GM19395 (cell line): ENCODE results near the gene ASTN2.

Experiments used
- ATAC-seq: cut with Tn5 transposase; IDR thresholded peaks from one replicate; pipeline ENCODE4 v1.9.1; 2021; ENCODE audit warnings: mild to moderate bottlenecking, moderate library complexity; ENCODE audit not compliant: unreplicated experiment

The ASTN2 gene

GRCh38 chr9:117125531-117125930, 289.3 kb downstream of the ASTN2 start:
- no peak for ATAC-seq

DNA sequence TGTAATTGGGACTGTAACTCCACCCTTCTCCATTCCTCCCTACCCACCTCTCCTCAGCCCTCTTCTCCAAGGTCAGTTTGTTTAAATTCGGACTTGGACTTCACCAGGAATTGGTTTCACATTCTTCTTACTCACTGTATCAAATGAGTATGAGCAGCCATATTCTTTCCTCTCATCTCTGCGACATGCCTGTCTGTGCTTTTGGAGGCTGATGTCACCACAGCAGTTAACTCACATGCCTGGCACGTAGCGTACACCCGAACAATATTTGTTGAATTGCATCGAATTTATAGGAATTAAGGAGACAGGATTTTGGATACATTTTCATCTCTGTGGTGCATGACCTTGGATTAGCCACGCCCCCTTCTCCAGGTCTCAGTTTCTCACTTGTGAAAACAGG, 291.1 kb downstream of the ASTN2 start:
- ATAC-seq, result no peak

- ATAC-seq, result no peak
These were observed 291.9 kb downstream of the ASTN2 start for GRCh38 chr9:117122953-117123352.

DNA sequence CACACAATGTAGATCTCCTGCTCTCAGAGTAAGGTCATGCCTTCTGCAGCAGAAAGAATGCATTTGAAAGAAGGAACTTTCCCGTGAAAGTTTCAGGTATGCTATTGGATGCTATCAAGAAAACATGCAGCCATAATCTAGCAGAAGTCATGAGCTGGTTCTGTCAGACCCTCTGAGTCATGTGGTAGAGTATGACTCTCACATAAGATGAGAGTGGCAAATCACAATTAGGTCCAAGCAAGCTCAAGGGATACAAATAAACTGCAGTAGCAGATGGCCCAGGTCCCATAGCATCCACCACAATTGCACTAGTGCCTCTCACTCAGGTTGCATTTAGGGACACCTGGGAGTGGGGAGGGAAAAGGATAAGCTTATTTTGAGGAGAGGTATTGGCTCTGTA, 292.8 kb downstream of the ASTN2 start:
- ATAC-seq, result no peak

DNA sequence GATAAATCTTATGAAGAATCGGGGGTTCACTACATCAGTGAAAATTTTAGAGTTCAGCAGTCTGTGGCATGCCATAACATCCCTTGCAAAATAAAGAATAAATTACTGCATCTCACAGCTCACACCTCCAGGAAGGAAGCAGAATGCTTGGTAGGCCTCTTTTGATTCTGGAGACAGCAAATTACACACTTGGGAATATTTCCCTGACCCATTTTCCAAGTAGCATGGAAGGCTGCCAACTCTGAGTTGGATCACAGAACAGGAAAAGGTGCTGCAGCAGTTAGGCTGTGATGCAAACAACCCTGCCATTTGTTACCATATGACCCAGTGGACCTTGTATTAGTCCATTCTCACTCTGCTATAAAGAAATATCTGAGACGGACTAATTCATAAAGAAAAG, 293.5 kb downstream of the ASTN2 start:
- no peak for ATAC-seq

DNA sequence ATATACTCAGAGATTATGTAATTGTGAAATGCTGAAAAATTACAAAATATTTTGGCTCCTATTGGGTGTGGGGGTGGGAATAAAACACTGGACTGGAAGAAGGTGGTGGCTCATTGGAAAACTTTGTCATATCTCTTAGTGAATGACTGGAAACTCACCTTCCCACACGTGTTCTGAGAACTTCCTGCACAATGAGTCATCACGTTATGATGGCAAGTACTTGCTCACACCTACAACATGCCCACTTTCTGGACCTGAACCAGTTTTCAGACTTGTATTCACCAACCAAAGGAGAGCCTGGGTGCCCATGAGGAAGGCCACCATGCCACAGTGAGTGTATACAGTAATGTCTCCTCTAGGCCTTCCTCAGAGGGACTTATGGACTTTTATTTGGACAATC, 294.8 kb downstream of the ASTN2 start:
- ATAC-seq, result no peak

DNA sequence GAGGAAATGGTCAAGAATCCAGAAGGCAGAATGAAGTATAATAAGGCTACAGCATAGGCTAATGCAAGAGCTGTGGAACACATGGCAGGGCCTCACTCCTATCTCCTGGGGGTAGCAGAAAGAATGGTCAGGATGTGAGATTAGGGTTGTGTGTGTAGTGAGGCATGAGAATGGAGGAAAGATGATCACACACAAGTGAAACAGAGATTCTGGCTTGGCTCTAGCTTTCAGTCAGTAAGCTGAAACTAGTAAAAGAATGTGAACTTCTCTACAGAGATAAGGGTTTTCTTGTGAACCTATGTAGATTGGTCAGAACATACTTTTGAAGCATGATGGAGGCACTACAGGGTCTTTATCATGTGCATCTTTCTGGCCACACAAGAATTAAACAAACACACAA, 298.8 kb downstream of the ASTN2 start:
- ATAC-seq, result peak; percentile 96

DNA sequence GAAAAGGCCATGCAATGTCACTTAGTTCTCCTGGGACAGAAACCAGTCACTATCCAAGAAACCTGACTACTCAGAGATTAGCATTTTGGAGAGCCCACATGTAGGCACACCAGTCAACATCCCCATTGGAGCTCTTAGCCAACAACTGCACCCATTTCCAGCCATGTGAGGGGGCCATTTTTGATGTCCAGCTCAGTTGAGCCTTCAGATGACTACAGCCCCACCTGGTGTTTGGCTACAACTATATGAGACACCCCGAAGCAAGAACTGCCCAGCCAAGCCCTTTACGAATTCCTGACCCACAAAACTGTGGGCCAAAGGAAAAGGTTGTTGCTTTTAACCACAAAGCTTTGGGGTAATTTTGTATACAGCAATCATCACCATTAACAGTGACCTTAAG, 300.1 kb downstream of the ASTN2 start:
- no peak for ATAC-seq

- ATAC-seq, result no peak
These were observed 310.0 kb downstream of the ASTN2 start for GRCh38 chr9:117104716-117105495.

DNA sequence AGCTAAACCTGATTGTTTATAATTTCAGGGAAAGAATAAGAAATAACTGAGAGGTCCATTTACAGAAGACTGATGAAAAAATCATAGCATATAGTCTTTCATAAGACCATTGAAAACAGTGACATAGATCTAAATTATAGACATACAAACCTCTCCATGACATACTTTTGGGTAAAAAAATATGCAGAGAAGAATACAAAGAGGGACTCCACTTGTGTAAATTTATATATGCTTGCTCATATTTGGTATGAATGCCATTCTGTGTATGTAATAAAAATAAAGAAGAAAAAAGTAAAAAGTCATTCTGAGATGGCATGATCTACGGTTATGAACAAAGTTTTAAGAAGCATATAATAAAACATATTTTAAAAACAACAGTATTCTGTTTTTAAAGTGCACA, 310.7 kb downstream of the ASTN2 start:
- ATAC-seq, result no peak

GRCh38 chr9:117103438-117104110, 311.3 kb downstream of the ASTN2 start:
- no peak for ATAC-seq

GRCh38 chr9:117101008-117101407, 313.8 kb downstream of the ASTN2 start:
- ATAC-seq, result no peak

- no peak for ATAC-seq
These were observed 316.5 kb downstream of the ASTN2 start for GRCh38 chr9:117098331-117098730.

GRCh38 chr9:117097761-117098160, 317.1 kb downstream of the ASTN2 start:
- ATAC-seq, result no peak

DNA sequence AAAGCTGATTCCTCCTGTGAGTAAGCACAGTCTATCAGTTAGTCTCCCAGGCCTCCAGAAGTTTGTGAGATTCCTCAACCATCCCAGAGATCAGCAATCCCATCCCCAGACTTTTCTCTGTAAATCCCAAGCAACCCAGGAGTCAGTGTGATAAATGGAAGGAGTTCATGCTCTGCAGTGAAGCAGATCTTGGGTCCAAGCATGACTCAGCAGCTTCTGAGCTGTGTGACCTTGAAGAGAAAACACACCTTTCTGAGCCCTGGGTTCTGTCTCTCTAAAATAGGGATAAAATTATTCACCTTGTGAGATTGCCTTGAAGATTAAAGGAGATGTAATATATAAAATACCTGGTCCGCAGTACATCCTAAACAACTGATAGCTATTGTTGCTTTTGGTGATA, 318.7 kb downstream of the ASTN2 start:
- no peak for ATAC-seq

DNA sequence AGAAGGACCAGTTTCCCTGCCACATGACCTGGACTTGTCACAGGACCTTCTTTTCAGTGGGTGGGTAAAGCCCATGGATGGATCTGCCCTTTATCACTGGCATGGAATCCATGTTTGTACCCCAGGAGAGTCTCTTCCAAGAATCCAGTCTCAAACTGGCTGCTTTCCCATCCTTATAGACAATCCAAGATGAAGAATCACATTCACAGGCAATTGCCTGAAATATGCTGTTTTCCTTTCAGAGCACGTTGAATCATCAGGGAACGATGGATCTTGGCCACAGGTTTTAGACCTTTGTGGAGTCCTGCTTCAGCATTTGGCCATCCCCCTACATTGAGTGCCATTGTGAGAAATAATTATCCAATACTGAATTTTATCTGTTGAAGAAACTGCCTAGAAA, 319.8 kb downstream of the ASTN2 start:
- ATAC-seq, result no peak

GRCh38 chr9:117093891-117094844, 320.7 kb downstream of the ASTN2 start:
- ATAC-seq, result no peak

DNA sequence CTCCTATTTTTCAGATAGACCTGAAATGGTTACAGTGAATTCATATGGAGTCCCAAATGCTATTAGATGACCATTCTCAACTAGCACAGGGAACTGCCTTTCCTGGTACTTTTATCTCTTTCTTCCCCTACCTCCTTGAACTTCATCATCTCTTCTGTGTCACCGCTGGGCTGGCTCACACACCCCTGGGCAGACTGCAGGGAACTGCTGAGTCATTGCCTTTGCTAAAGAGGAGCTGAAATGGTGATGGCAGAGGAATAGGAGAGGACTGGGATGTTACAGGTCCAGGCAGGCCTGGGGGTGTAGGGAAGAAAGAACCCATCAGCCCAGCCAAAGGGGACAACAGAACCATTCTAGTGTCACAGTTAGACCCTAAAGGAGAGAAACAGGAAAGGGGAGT, 322.3 kb downstream of the ASTN2 start:
- ATAC-seq, result no peak

- ATAC-seq, result no peak
These were observed 323.3 kb downstream of the ASTN2 start for GRCh38 chr9:117091529-117091928.

DNA sequence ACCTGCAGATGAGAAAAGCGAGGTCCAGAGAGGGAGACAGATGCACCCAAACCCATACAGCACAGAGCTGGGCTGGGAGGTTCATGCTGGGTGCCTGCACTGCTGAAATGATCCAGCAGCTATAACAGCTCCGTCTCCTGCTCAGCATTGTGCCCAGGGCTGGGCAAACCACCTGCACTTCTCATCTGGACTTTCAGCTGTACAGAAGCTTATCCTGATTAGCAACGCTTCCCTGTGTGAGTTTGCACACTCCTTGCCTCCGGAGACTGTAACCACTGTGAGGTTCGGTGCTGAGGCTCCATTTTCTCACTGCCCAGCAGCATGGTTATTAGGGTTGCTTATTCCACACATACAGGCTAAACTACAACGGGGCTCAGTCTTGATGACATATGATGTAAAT, 326.1 kb downstream of the ASTN2 start:
- no peak for ATAC-seq

- no peak for ATAC-seq
These were observed 326.7 kb downstream of the ASTN2 start for GRCh38 chr9:117088140-117088539.
